K562 (cell line): ENCODE results near the gene VASH1. TPM values are rescaled to one million over a fixed set of nuclear protein-coding genes. Genes with fewer than 3 reads are reported as not detected.

Source experiments
- AFF4 ChIP-seq: sonication (generic); formaldehyde crosslinking; IDR thresholded peaks from 2 replicates; pipeline ENCODE4 v1.8.0; 2023; ENCODE audit warnings: mild to moderate bottlenecking, missing genetic modification reagents
- ARID1B ChIP-seq: fragments of 450-650 bp; IDR thresholded peaks from 2 replicates; pipeline ENCODE4 v1.6.1; 2016; ENCODE audit warnings: antibody characterized with exemption, mild to moderate bottlenecking, inconsistent platforms
- ATF1 ChIP-seq, 2 experiments: fragments of 450-650 bp in 1 of 2; IDR thresholded peaks; 2 replicates each; pipeline ENCODE4 v1.6.1; 2016; ENCODE audit warnings: missing compliant biosample characterization in 1 of 2, missing genetic modification characterization in 1 of 2
- BRD4 ChIP-seq: fragments of 200-600 bp; sonication (generic); IDR thresholded peaks from 2 replicates; pipeline ENCODE4 v1.6.1; 2017; ENCODE audit warnings: inconsistent platforms
- CTBP1 ChIP-seq: fragments of 450-650 bp; IDR thresholded peaks from 2 replicates; pipeline ENCODE4 v1.6.1; 2016; ENCODE audit warnings: borderline replicate concordance
- DPF2 ChIP-seq: fragments of 450-650 bp; IDR thresholded peaks from 2 replicates; pipeline ENCODE4 v1.6.1; 2016
- EGR1 ChIP-seq: fragments of 450-650 bp; conservative IDR thresholded peaks from 2 replicates; pipeline ENCODE4 v1.6.1; 2017; ENCODE audit warnings: mild to moderate bottlenecking
- EP300 ChIP-seq: IDR thresholded peaks from 2 replicates; pipeline ENCODE4 v1.6.1; 2012; ENCODE audit warnings: low read length, improper control_type of control experiment
- GABPA ChIP-seq: fragments of 200-800 bp; sonication (Bioruptor generic); conservative IDR thresholded peaks from 2 replicates; pipeline ENCODE4 v1.6.1; 2016; ENCODE audit warnings: low read depth, missing genetic modification characterization, missing compliant biosample characterization
- HDAC6 ChIP-seq: IDR thresholded peaks from 2 replicates; pipeline ENCODE4 v1.6.1; 2012; ENCODE audit warnings: low read depth, mild to moderate bottlenecking, control low read depth, inconsistent platforms, low read length, moderate library complexity
- MTA3 ChIP-seq: fragments of 450-650 bp; formaldehyde crosslinking; IDR thresholded peaks from 2 replicates; pipeline ENCODE4 v1.6.1; 2017; ENCODE audit warnings: mild to moderate bottlenecking, borderline replicate concordance
- POLR2AphosphoS5 ChIP-seq: IDR thresholded peaks from 2 replicates; pipeline ENCODE4 v1.6.1; 2011; ENCODE audit warnings: mild to moderate bottlenecking, low read depth, low read length, moderate library complexity; ENCODE audit not compliant: control insufficient read depth, insufficient read depth
- RCOR1 ChIP-seq, 2 experiments: IDR thresholded peaks; 2 replicates each; pipeline ENCODE4 v1.6.1; 2012; ENCODE audit warnings: low read depth in 2 of 2, low read length in 2 of 2, borderline replicate concordance in 1 of 2, improper control_type of control experiment in 1 of 2
- SMAD4 ChIP-seq: fragments of 250-450 bp; sonication (Bioruptor Pico); conservative IDR thresholded peaks from 2 replicates; pipeline ENCODE4 v1.8.0; 2021; ENCODE audit warnings: inconsistent platforms, mild to moderate bottlenecking, moderate library complexity
- TFAP4 ChIP-seq: sonication (generic); formaldehyde crosslinking; IDR thresholded peaks from 2 replicates; pipeline ENCODE4 v1.8.0; 2022; ENCODE audit warnings: missing genetic modification reagents, mild to moderate bottlenecking, moderate library complexity, borderline replicate concordance
- YY1 ChIP-seq, 3 experiments: IDR thresholded peaks; 2 replicates each; pipeline ENCODE4 v1.6.1; 2011; ENCODE audit warnings: low read length in 2 of 3, mild to moderate bottlenecking in 2 of 3, moderate library complexity in 2 of 3, borderline replicate concordance in 1 of 3, control low read depth in 1 of 3, low read depth in 1 of 3; ENCODE audit not compliant: insufficient read depth in 3 of 3, insufficient replicate concordance in 2 of 3, control insufficient read depth in 1 of 3, insufficient read length in 1 of 3; ENCODE audit errors: extremely low read depth in 1 of 3
- polyA plus RNA-seq, 8 experiments: library from polyadenylated mRNA; depleted of rRNA in 4 of 8; stranded (reverse) in 5 of 8; unstranded in 3 of 8; fragments of >200 nt; fragmentation: Nextera tagmentation in 2 of 8; fragmentation: Illumina TruSeq in 1 of 8; extraction: Ambion mirVana in 2 of 8; extraction: Trizol in 1 of 8; gene quantifications; 2 replicates each; pipeline versions ENCODE4 v1.2.1 to v1.2.3, GENCODE V29; 2011 to 2014; ENCODE audit warnings: inconsistent platforms in 1 of 8, missing spikeins in 1 of 8
- total RNA-seq, 7 experiments: library from RNA; depleted of rRNA in 6 of 7; stranded (reverse); fragments of >200 nt in 6 of 7; fragmentation: Illumina TruSeq in 2 of 7; extraction: Trizol in 2 of 7; gene quantifications; 2 replicates each; pipeline versions ENCODE4 v1.2.1 to v1.2.3, GENCODE V29; 2011 to 2021; ENCODE audit warnings: low replicate concordance in 1 of 7
- TF ChIP-seq, protein P1 (sequence below): conservative IDR thresholded peaks from 2 replicates; pipeline ENCODE4 v1.6.1; 2011; ENCODE audit warnings: low read depth, mild to moderate bottlenecking, low read length; ENCODE audit not compliant: control insufficient read depth
- TF ChIP-seq, protein P2 (sequence below), 2 experiments: fragments of 250-450 bp in 1 of 2; fragments of 450-650 bp in 1 of 2; sonication (Bioruptor Pico) in 1 of 2; IDR thresholded peaks; 2 replicates each; pipeline versions ENCODE4 v1.6.1 to v1.8.0; 2016 to 2021; ENCODE audit warnings: mild to moderate bottlenecking in 2 of 2, moderate library complexity in 2 of 2, missing compliant biosample characterization in 1 of 2, missing genetic modification characterization in 1 of 2

The VASH1 gene
- total and polyA plus RNA-seq, 9 of the 15 experiments (the other 6 are each of a cell fraction or from before 2014, with no cell fraction given), result 0.01 to 0.43 (median 0.13) TPM; not detected in 1

DNA sequence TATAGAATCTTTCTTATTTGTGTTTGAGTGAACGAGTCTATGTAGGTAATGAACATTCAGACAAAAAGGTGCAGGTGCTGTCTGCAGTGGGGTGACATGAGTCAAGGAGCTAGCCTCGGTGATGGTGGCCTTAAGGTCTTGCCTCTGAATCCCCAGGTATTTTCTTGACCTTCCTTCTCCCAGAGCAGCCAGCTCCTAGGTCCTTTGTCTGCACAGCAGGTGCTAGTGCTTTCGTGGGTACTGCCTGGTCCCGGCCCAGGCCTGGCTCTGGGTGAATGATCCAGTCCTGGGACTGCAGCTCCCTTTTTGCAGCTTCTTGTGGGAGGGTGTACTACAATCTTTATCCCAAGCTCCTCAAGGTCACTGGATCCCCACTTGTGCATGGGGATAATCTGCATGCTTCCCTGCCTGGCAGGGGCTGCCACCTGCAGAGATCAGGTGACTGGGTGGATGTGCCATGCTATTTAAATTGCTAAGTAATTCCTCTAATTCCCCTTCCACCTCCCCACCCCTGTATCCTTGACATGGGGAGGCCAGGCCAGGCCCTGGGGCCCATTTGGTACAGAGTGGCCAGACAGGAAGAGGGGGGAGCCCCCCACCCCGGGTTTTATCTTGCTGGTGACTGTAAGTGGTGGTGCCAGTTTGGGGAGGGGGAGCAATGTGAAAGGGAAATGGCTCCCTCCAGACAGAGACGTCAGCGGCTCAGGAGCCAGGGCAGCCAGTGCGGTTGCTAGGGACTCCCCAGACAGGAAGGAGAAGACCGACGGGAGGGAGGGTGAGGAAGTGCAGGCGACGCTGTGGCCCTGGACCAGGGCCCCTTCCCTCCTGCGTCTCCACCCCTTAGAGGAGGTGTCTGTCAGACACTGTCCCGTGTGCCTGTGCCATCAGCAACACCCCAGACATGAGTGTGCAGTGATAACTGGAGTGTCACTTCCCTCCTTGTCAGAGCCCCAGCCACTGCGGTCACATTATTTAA lies 6.7 kb downstream of the VASH1 start (continued):
- TF ChIP-seq AFF4 (CRISPR knock-in tag), result no peak
- TF ChIP-seq ARID1B, result 0 out of 2 replicates have a peak, but pooled peaks have one; percentile 30
- 0 out of 2 replicates have a peak, but pooled peaks have one; percentile 18 for TF ChIP-seq TFAP4 (CRISPR knock-in tag)
- TF ChIP-seq, protein P1, sequence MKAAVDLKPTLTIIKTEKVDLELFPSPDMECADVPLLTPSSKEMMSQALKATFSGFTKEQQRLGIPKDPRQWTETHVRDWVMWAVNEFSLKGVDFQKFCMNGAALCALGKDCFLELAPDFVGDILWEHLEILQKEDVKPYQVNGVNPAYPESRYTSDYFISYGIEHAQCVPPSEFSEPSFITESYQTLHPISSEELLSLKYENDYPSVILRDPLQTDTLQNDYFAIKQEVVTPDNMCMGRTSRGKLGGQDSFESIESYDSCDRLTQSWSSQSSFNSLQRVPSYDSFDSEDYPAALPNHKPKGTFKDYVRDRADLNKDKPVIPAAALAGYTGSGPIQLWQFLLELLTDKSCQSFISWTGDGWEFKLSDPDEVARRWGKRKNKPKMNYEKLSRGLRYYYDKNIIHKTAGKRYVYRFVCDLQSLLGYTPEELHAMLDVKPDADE, result no peak
- TF ChIP-seq POLR2AphosphoS5, result no peak
- TF ChIP-seq EGR1, result no peak
- TF ChIP-seq ATF1 (CRISPR knock-in tag; IDR thresholded peaks at IDR 0.05), result no peak
- 0 out of 2 replicates have a peak, but pooled peaks have one; percentile 20 for TF ChIP-seq ATF1 (tag; IDR thresholded peaks at IDR 0.05)
- TF ChIP-seq RCOR1 (IDR thresholded peaks at IDR 0.05; ENCODE audit: borderline replicate concordance in 1 of 2, low read depth in 2 of 2, low read length in 2 of 2), result peak in 1 of 2 experiments; percentile 51; a peak in 1 of 4 replicates
- TF ChIP-seq, protein P2, sequence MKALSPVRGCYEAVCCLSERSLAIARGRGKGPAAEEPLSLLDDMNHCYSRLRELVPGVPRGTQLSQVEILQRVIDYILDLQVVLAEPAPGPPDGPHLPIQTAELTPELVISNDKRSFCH (CRISPR knock-in tag; IDR thresholded peaks at IDR 0.05), result no peak
- TF ChIP-seq, protein P2 (tag; IDR thresholded peaks at IDR 0.05), result no peak
- TF ChIP-seq MTA3, result no peak
- peak; percentile 79 for TF ChIP-seq SMAD4 (CRISPR knock-in tag)
- TF ChIP-seq YY1 (IDR thresholded peaks at IDR 0.05; ENCODE audit: borderline replicate concordance in 1 of 3, control insufficient read depth in 1 of 3, extremely low read depth in 1 of 3, insufficient read depth in 3 of 3, insufficient read length in 1 of 3, insufficient replicate concordance in 2 of 3, low read depth in 1 of 3, low read length in 2 of 3), result peak in 1 of 3 experiments; percentile 12
- TF ChIP-seq EP300, result peak; percentile 15; the same call in 1 of the 2 replicates
- no peak for TF ChIP-seq HDAC6
- TF ChIP-seq GABPA (tag), result peak; percentile 64
- peak; percentile 66; the same call in 1 of the 2 replicates for TF ChIP-seq CTBP1
- TF ChIP-seq BRD4, result no peak
- no peak for TF ChIP-seq DPF2
